Neural progenitor cell (in vitro differentiated cells): ENCODE results near the gene ARFGAP1. TPM values are rescaled to one million over a fixed set of nuclear protein-coding genes. Genes with fewer than 3 reads are reported as not detected.

Experiments used
- DNase-seq: peaks from one replicate; pipeline ENCODE4 v3.0.0-alpha.2; 2016; ENCODE audit warnings: low spot score
- H2AFZ ChIP-seq: fragments of 200-600 bp; sonication (generic); replicated peaks from 2 replicates; pipeline ENCODE4 v1.6.1; 2016; ENCODE audit warnings: antibody characterized with exemption
- H3F3A ChIP-seq: fragments of 200-600 bp; sonication (generic); 2 replicates; pipeline ENCODE4 v1.6.1; 2016; ENCODE audit warnings: antibody characterized with exemption, low read depth
- H3K27ac ChIP-seq: fragments of 200-600 bp; sonication (generic); 2 replicates; pipeline ENCODE4 v1.5.1; 2016; ENCODE audit warnings: mild to moderate bottlenecking
- H3K27me3 ChIP-seq: fragments of 200-600 bp; sonication (generic); 2 replicates; pipeline ENCODE4 v1.6.1; 2016; ENCODE audit warnings: mild to moderate bottlenecking, moderate library complexity
- H3K36me3 ChIP-seq: fragments of 200-600 bp; sonication (generic); 2 replicates; pipeline ENCODE4 v1.5.1; 2016
- H3K4me1 ChIP-seq: fragments of 200-600 bp; sonication (generic); 2 replicates; pipeline ENCODE4 v1.6.1; 2016; ENCODE audit warnings: mixed run types
- H3K4me2 ChIP-seq: fragments of 200-600 bp; sonication (generic); 2 replicates; pipeline ENCODE4 v1.6.1; 2016
- H3K4me3 ChIP-seq: fragments of 200-600 bp; sonication (generic); 2 replicates; pipeline ENCODE4 v1.5.1; 2016
- H3K79me2 ChIP-seq: fragments of 200-600 bp; sonication (generic); 2 replicates; pipeline ENCODE4 v1.6.1; 2016; ENCODE audit warnings: low read depth
- H3K9ac ChIP-seq: fragments of 200-600 bp; sonication (generic); 2 replicates; pipeline ENCODE4 v1.6.1; 2016
- H3K9me3 ChIP-seq: fragments of 200-600 bp; sonication (generic); 2 replicates; pipeline ENCODE4 v1.5.1; 2016; ENCODE audit warnings: low read depth
- H4K20me1 ChIP-seq: fragments of 200-600 bp; sonication (generic); 2 replicates; pipeline ENCODE4 v1.6.1; 2016; ENCODE audit warnings: low read depth
- H3K27ac Mint-ChIP-seq: 3 replicates; pipeline ENCODE4 v1.8.0; 2021; ENCODE audit warnings: mixed read lengths
- H3K27me3 Mint-ChIP-seq: 2 replicates; pipeline ENCODE4 v1.8.0; 2022; ENCODE audit warnings: low read depth, mild to moderate bottlenecking, inconsistent platforms, moderate library complexity, mixed read lengths; ENCODE audit not compliant: insufficient read depth
- H3K36me3 Mint-ChIP-seq: 3 replicates; pipeline ENCODE4 v1.8.0; 2021; ENCODE audit warnings: mixed read lengths
- H3K4me1 Mint-ChIP-seq: 3 replicates; pipeline ENCODE4 v1.8.0; 2021; ENCODE audit warnings: mixed read lengths
- H3K4me3 Mint-ChIP-seq: 3 replicates; pipeline ENCODE4 v1.8.0; 2021; ENCODE audit warnings: mild to moderate bottlenecking, moderate library complexity, mixed read lengths
- H3K9me3 Mint-ChIP-seq: 3 replicates; pipeline ENCODE4 v1.8.0; 2020; ENCODE audit warnings: mixed read lengths
- CTCF ChIP-seq: fragments of 200-600 bp; sonication (generic); IDR thresholded peaks from 2 replicates; pipeline ENCODE4 v1.5.1; 2017; ENCODE audit warnings: antibody characterized with exemption, mild to moderate bottlenecking
- EZH2 ChIP-seq: fragments of 200-600 bp; sonication (generic); IDR thresholded peaks from 2 replicates; pipeline ENCODE4 v1.6.1; 2017; ENCODE audit warnings: antibody characterized with exemption, mild to moderate bottlenecking, moderate library complexity
- EZH2phosphoT487 ChIP-seq: fragments of 200-600 bp; sonication (generic); IDR thresholded peaks from 2 replicates; pipeline ENCODE4 v1.6.1; 2017; ENCODE audit warnings: antibody characterized with exemption
- total RNA-seq: library from RNA; depleted of rRNA; stranded (reverse); fragments of >200 nt; gene quantifications from 2 replicates; pipeline ENCODE4 v1.2.3, GENCODE V29; 2015; ENCODE audit warnings: low replicate concordance

ARFGAP1 gene
- total RNA-seq, 1 donor from 2014 or later, result 43.7 TPM

GRCh38 chr20:63317601-63318291 lies 45.1 kb downstream of the ARFGAP1 start:
- Mint-ChIP-seq H3K36me3 (no peaks in the 10 kb centered on the region), H3K27me3 (peaks cover 6% of the 10 kb centered on the region), H3K27ac (no peak overlapping the region), H3K9me3 (no peaks in the 10 kb centered on the region), H3K4me1 (peaks cover 14% of the 10 kb centered on the region), H3K4me3 (no peak overlapping the region)
- H3K79me2 ChIP-seq, result no peaks in the 10 kb centered on the region
- TF ChIP-seq CTCF (no peak), EZH2phosphoT487 (no peak), EZH2 (no peak)
- no peak overlapping the region for H3K4me2 ChIP-seq
- no peak overlapping the region for H3K9ac ChIP-seq
- H3F3A ChIP-seq, result no peaks in the 10 kb centered on the region
- H3K36me3 ChIP-seq, result no peaks in the 10 kb centered on the region
- no peak overlapping the region for H3K27ac ChIP-seq
- no peak overlapping the region for H3K4me3 ChIP-seq
- DNase-seq, result no peak
- H3K4me1 ChIP-seq, result no peaks in the 10 kb centered on the region
- no peaks in the 10 kb centered on the region for H3K27me3 ChIP-seq
- no peaks in the 10 kb centered on the region for H3K9me3 ChIP-seq
- H2AFZ ChIP-seq, result no peak overlapping the region
- no peaks in the 10 kb centered on the region for H4K20me1 ChIP-seq

- H3K36me3 ChIP-seq, result no peaks in the 10 kb centered on the region
- H3K9ac ChIP-seq, result no peak overlapping the region
- no peak overlapping the region for H3K4me3 ChIP-seq
- H3K4me2 ChIP-seq, result no peak overlapping the region
- H4K20me1 ChIP-seq, result no peaks in the 10 kb centered on the region
- H3K9me3 ChIP-seq, result no peaks in the 10 kb centered on the region
- no peak overlapping the region for H3K27ac Mint-ChIP-seq
- H3K27me3 ChIP-seq, result peaks cover 6% of the 10 kb centered on the region
- H3K9me3 Mint-ChIP-seq, result no peaks in the 10 kb centered on the region
- H3K36me3 Mint-ChIP-seq, result no peaks in the 10 kb centered on the region
- H3K79me2 ChIP-seq, result no peaks in the 10 kb centered on the region
- TF ChIP-seq EZH2, result no peak
- H3K4me1 ChIP-seq, result no peaks in the 10 kb centered on the region
- H3K4me3 Mint-ChIP-seq, result no peak overlapping the region
- H3K27ac ChIP-seq, result no peak overlapping the region
- no peak overlapping the region for H2AFZ ChIP-seq
- H3F3A ChIP-seq, result no peaks in the 10 kb centered on the region
- DNase-seq, result no peak
- peaks cover 6% of the 10 kb centered on the region for H3K27me3 Mint-ChIP-seq
- peaks cover 23% of the 10 kb centered on the region for H3K4me1 Mint-ChIP-seq
These were observed 46.0 kb downstream of the ARFGAP1 start for GRCh38 chr20:63318391-63319163.

- H3K4me1 Mint-ChIP-seq, result peaks cover 29% of the 10 kb centered on the region
- Histone ChIP-seq H3K36me3 (no peaks in the 10 kb centered on the region), H3K4me1 (no peaks in the 10 kb centered on the region), H3K4me3 (no peak overlapping the region), H3K27me3 (peaks cover 14% of the 10 kb centered on the region), H4K20me1 (no peaks in the 10 kb centered on the region), H3F3A (no peaks in the 10 kb centered on the region), H3K79me2 (no peaks in the 10 kb centered on the region), H3K4me2 (no peak overlapping the region), H2AFZ (no peak overlapping the region), H3K9me3 (no peaks in the 10 kb centered on the region), H3K9ac (no peak overlapping the region), H3K27ac (no peak overlapping the region)
- no peak for DNase-seq
- no peaks in the 10 kb centered on the region for H3K9me3 Mint-ChIP-seq
- H3K27ac Mint-ChIP-seq, result no peak overlapping the region
- H3K36me3 Mint-ChIP-seq, result no peaks in the 10 kb centered on the region
- H3K4me3 Mint-ChIP-seq, result no peak overlapping the region
- TF ChIP-seq CTCF, result no peak
- TF ChIP-seq EZH2phosphoT487, result no peak
- no peak for TF ChIP-seq EZH2
- H3K27me3 Mint-ChIP-seq, result peaks cover 6% of the 10 kb centered on the region
These were observed 46.8 kb downstream of the ARFGAP1 start for GRCh38 chr20:63319164-63320040.
